Stimulated activated memory B cell treated with anti-CD40 and anti-IgM and Interleukin-4, amounts not matched to agents 10 μg/mL and 1 μg/mL and 100 μg/mL, for 72 hours (primary cell): Measurements from ENCODE around the gene MAPRE2.

ENCODE experiments used
- ATAC-seq: fragments of 150-1000 bp; cut with Tn5 transposase; 2 replicates; pipeline ENCODE4 v1.10.0; 2021
- H3K27ac Mint-ChIP-seq: one replicate; pipeline ENCODE4 v1.8.0; 2022; ENCODE audit warnings: mild to moderate bottlenecking, mixed read lengths
- H3K27me3 Mint-ChIP-seq: one replicate; pipeline ENCODE4 v1.8.0; 2022; ENCODE audit warnings: mixed read lengths
- H3K36me3 Mint-ChIP-seq: one replicate; pipeline ENCODE4 v1.8.0; 2022; ENCODE audit warnings: mixed read lengths
- H3K4me1 Mint-ChIP-seq: one replicate; pipeline ENCODE4 v1.8.0; 2022; ENCODE audit warnings: mixed read lengths
- H3K4me3 Mint-ChIP-seq: one replicate; pipeline ENCODE4 v1.8.0; 2022; ENCODE audit warnings: mild to moderate bottlenecking, moderate library complexity, mixed read lengths
- H3K9me3 Mint-ChIP-seq: one replicate; pipeline ENCODE4 v1.8.0; 2022; ENCODE audit warnings: mixed read lengths

Gene MAPRE2

GRCh38 chr18:35067454-35067853, 26.2 kb downstream of the MAPRE2 start:
- Mint-ChIP-seq H3K9me3 (no peaks in the 10 kb centered on the region), H3K27ac (no peak overlapping the region), H3K36me3 (peaks cover 19% of the 10 kb centered on the region), H3K4me3 (no peak overlapping the region), H3K4me1 (peaks cover 37% of the 10 kb centered on the region), H3K27me3 (no peaks in the 10 kb centered on the region)
- no peak for ATAC-seq

- ATAC-seq = peak; percentile 39
- peaks cover 31% of the 10 kb centered on the region for H3K36me3 Mint-ChIP-seq
- H3K9me3 Mint-ChIP-seq = no peaks in the 10 kb centered on the region
- peak overlapping the region; percentile 66 for H3K27ac Mint-ChIP-seq
- no peaks in the 10 kb centered on the region for H3K27me3 Mint-ChIP-seq
- H3K4me3 Mint-ChIP-seq = no peak overlapping the region
- H3K4me1 Mint-ChIP-seq = peaks cover 34% of the 10 kb centered on the region
Measured at GRCh38 chr18:35071819-35072247, 30.6 kb downstream of the MAPRE2 start.

- Mint-ChIP-seq H3K4me3 (no peak overlapping the region), H3K27me3 (no peaks in the 10 kb centered on the region), H3K36me3 (peaks cover 38% of the 10 kb centered on the region), H3K4me1 (peaks cover 35% of the 10 kb centered on the region), H3K9me3 (no peaks in the 10 kb centered on the region), H3K27ac (peak overlapping the region; percentile 66)
- no peak for ATAC-seq
Measured at GRCh38 chr18:35072616-35073015, 31.4 kb downstream of the MAPRE2 start.

GRCh38 chr18:35073186-35074105, 32.2 kb downstream of the MAPRE2 start:
- Mint-ChIP-seq H3K4me1 (peaks cover 35% of the 10 kb centered on the region), H3K4me3 (no peak overlapping the region), H3K9me3 (no peaks in the 10 kb centered on the region), H3K27me3 (no peaks in the 10 kb centered on the region), H3K27ac (no peak overlapping the region), H3K36me3 (peaks cover 38% of the 10 kb centered on the region)
- ATAC-seq = no peak

- no peak overlapping the region for H3K27ac Mint-ChIP-seq
- peaks cover 43% of the 10 kb centered on the region for H3K4me1 Mint-ChIP-seq
- H3K27me3 Mint-ChIP-seq = no peaks in the 10 kb centered on the region
- no peak overlapping the region for H3K4me3 Mint-ChIP-seq
- no peak for ATAC-seq
- H3K9me3 Mint-ChIP-seq = no peaks in the 10 kb centered on the region
- H3K36me3 Mint-ChIP-seq = peaks cover 48% of the 10 kb centered on the region
Measured at GRCh38 chr18:35074581-35074980, 33.4 kb downstream of the MAPRE2 start.

GRCh38 chr18:35075132-35075531, 33.9 kb downstream of the MAPRE2 start:
- H3K27ac Mint-ChIP-seq = peak overlapping the region; percentile 39
- peaks cover 49% of the 10 kb centered on the region for H3K36me3 Mint-ChIP-seq
- no peak overlapping the region for H3K4me3 Mint-ChIP-seq
- no peaks in the 10 kb centered on the region for H3K27me3 Mint-ChIP-seq
- ATAC-seq = no peak
- H3K4me1 Mint-ChIP-seq = peaks cover 43% of the 10 kb centered on the region
- no peaks in the 10 kb centered on the region for H3K9me3 Mint-ChIP-seq

- Mint-ChIP-seq H3K4me3 (no peak overlapping the region), H3K36me3 (peaks cover 43% of the 10 kb centered on the region), H3K27ac (peak overlapping the region; percentile 39), H3K9me3 (no peaks in the 10 kb centered on the region), H3K4me1 (peaks cover 42% of the 10 kb centered on the region), H3K27me3 (no peaks in the 10 kb centered on the region)
- ATAC-seq = no peak
Measured at GRCh38 chr18:35076135-35076924, 35.1 kb downstream of the MAPRE2 start.

GRCh38 chr18:35077937-35078336, 36.7 kb downstream of the MAPRE2 start:
- H3K36me3 Mint-ChIP-seq = peaks cover 43% of the 10 kb centered on the region
- H3K27ac Mint-ChIP-seq = no peak overlapping the region
- H3K4me1 Mint-ChIP-seq = peaks cover 30% of the 10 kb centered on the region
- H3K27me3 Mint-ChIP-seq = no peaks in the 10 kb centered on the region
- H3K4me3 Mint-ChIP-seq = no peak overlapping the region
- ATAC-seq = no peak
- H3K9me3 Mint-ChIP-seq = no peaks in the 10 kb centered on the region

GRCh38 chr18:35080058-35080457, 38.8 kb downstream of the MAPRE2 start:
- Mint-ChIP-seq H3K27me3 (no peaks in the 10 kb centered on the region), H3K27ac (no peak overlapping the region), H3K9me3 (no peaks in the 10 kb centered on the region), H3K4me3 (no peak overlapping the region), H3K36me3 (peaks cover 43% of the 10 kb centered on the region), H3K4me1 (peaks cover 36% of the 10 kb centered on the region)
- no peak for ATAC-seq

- Mint-ChIP-seq H3K9me3 (no peaks in the 10 kb centered on the region), H3K4me1 (peaks cover 32% of the 10 kb centered on the region)
- no peak for ATAC-seq
Measured at GRCh38 chr18:35083174-35083712, 42.0 kb downstream of the MAPRE2 start.

GRCh38 chr18:35084494-35085449, 43.6 kb downstream of the MAPRE2 start:
- Mint-ChIP-seq H3K9me3 (no peaks in the 10 kb centered on the region), H3K4me1 (peaks cover 33% of the 10 kb centered on the region), H3K4me3 (no peak overlapping the region), H3K36me3 (peaks cover 25% of the 10 kb centered on the region), H3K27ac (peak overlapping the region; percentile 30), H3K27me3 (no peaks in the 10 kb centered on the region)
- ATAC-seq = no peak

More at GRCh38 chr18:35083174-35083712, 42.0 kb downstream of the MAPRE2 start:
- Mint-ChIP-seq H3K36me3 (peaks cover 28% of the 10 kb centered on the region), H3K4me3 (no peak overlapping the region), H3K27ac (peak overlapping the region; percentile 7), H3K27me3 (no peaks in the 10 kb centered on the region)

- no peak for ATAC-seq
- Mint-ChIP-seq H3K9me3 (no peaks in the 10 kb centered on the region), H3K4me3 (no peak overlapping the region), H3K27me3 (no peaks in the 10 kb centered on the region), H3K4me1 (peaks cover 37% of the 10 kb centered on the region), H3K36me3 (peaks cover 34% of the 10 kb centered on the region), H3K27ac (no peak overlapping the region)
Measured at GRCh38 chr18:35085450-35086380, 44.5 kb downstream of the MAPRE2 start.

- no peak for ATAC-seq
- Mint-ChIP-seq H3K9me3 (no peaks in the 10 kb centered on the region), H3K4me3 (no peak overlapping the region), H3K4me1 (peaks cover 37% of the 10 kb centered on the region), H3K36me3 (peaks cover 29% of the 10 kb centered on the region), H3K27ac (no peak overlapping the region), H3K27me3 (no peaks in the 10 kb centered on the region)
Measured at GRCh38 chr18:35086704-35087103, 45.5 kb downstream of the MAPRE2 start.
